NCI-H2227 (cell line): ENCODE data around the gene TBX2.

Experiments
- DNase-seq: peaks from one replicate; lab custom pipeline; 2025; ENCODE audit not compliant: unreplicated experiment; lab: John Stamatoyannopoulos, UW

TBX2 gene

GRCh38 chr17:61385577-61386236 lies 13.9 kb upstream of the TBX2 start:
- no peak for DNase-seq

GRCh38 chr17:61386251-61386650 lies 13.4 kb upstream of the TBX2 start:
- DNase-seq: no peak

GRCh38 chr17:61387011-61387410 lies 12.6 kb upstream of the TBX2 start:
- no peak for DNase-seq

- DNase-seq: no peak
Observed at GRCh38 chr17:61387511-61388305, 11.9 kb upstream of the TBX2 start.

- DNase-seq: no peak
Observed at GRCh38 chr17:61388561-61389356, 10.9 kb upstream of the TBX2 start.

- DNase-seq: no peak
Observed at GRCh38 chr17:61389670-61390478, 9.8 kb upstream of the TBX2 start.

GRCh38 chr17:61390479-61390791 lies 9.2 kb upstream of the TBX2 start:
- no peak for DNase-seq

GRCh38 chr17:61391595-61392291 lies 7.9 kb upstream of the TBX2 start:
- DNase-seq: no peak

GRCh38 chr17:61392679-61393078 lies 7.0 kb upstream of the TBX2 start:
- no peak for DNase-seq

- DNase-seq: no peak
Observed at GRCh38 chr17:61393550-61393903, 6.1 kb upstream of the TBX2 start.

- DNase-seq: no peak
Observed at GRCh38 chr17:61393904-61394629, 5.6 kb upstream of the TBX2 start.

- DNase-seq: no peak
Observed at GRCh38 chr17:61394630-61395408, 4.8 kb upstream of the TBX2 start.

GRCh38 chr17:61395409-61395982 lies 4.1 kb upstream of the TBX2 start:
- no peak for DNase-seq

- DNase-seq: no peak
Observed at GRCh38 chr17:61395983-61396585, 3.6 kb upstream of the TBX2 start.

- no peak for DNase-seq
Observed at GRCh38 chr17:61396586-61397085, 3.0 kb upstream of the TBX2 start.

- DNase-seq: peak; percentile 63
Observed at GRCh38 chr17:61397086-61397842, 2.4 kb upstream of the TBX2 start.

GRCh38 chr17:61398721-61399130 lies 917 bp upstream of the TBX2 start:
- no peak for DNase-seq
